NOMO-1 treated with DMSO at 0.1 percent for 48 hours (cell line): ENCODE data around the gene SEC14L6.

Experiments used
- DNase-seq: peaks from one replicate; lab custom pipeline; 2025; ENCODE audit not compliant: unreplicated experiment; lab: John Stamatoyannopoulos, UW

Gene SEC14L6

GRCh38 chr22:30538280-30538679 is 8.3 kb downstream of the SEC14L6 start:
- no peak for DNase-seq

GRCh38 chr22:30537083-30537731 is 9.3 kb downstream of the SEC14L6 start:
- DNase-seq, result no peak

- no peak for DNase-seq
These were observed 11.4 kb downstream of the SEC14L6 start for GRCh38 chr22:30535182-30535581.

GRCh38 chr22:30531651-30532608 is 14.6 kb downstream of the SEC14L6 start:
- no peak for DNase-seq

DNA sequence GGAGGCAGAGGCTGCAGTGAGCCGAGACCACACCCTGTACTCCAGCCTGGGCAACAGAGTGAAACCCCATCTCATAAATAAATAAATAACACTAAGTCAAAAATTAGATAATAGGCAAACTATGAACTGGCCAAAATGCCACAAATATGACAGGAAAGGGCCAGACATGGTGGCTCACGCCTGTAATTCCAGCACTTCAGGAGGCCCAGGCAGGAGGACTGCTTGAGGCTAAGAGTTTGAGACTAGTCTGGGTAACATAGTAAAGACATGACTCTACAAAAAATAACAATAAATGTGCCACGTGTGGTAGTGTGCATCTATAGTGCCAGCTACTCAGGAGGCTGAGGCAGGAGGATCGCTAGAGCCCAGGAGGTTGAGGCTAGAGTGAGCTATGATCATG is 19.9 kb downstream of the SEC14L6 start:
- DNase-seq, result no peak

- DNase-seq, result no peak
These were observed 22.7 kb downstream of the SEC14L6 start for GRCh38 chr22:30523646-30524489.

GRCh38 chr22:30521368-30522156 is 25.0 kb downstream of the SEC14L6 start:
- DNase-seq, result no peak

GRCh38 chr22:30519842-30520425 is 26.6 kb downstream of the SEC14L6 start:
- no peak for DNase-seq

GRCh38 chr22:30516731-30517130 is 29.8 kb downstream of the SEC14L6 start:
- DNase-seq, result no peak

DNA sequence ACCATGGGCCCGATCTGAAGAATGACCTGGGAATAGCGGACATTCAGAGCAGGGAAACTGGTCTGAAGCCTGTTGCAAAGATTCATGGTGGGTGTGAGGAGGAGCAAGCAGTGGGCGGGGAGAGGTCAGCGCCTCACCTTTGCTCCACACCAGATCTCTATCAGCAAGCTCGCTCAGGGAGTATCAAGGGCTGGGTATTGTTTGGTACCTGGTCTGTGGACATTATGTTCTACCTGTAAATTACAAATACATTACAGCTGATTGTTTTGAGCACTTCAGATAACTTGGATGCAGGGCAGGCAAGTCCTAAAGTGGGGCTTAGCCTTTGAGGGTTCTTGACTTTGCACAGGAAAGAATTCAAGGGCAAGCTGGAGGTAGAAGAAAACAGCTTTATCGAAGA is 30.3 kb downstream of the SEC14L6 start:
- DNase-seq, result no peak

DNA sequence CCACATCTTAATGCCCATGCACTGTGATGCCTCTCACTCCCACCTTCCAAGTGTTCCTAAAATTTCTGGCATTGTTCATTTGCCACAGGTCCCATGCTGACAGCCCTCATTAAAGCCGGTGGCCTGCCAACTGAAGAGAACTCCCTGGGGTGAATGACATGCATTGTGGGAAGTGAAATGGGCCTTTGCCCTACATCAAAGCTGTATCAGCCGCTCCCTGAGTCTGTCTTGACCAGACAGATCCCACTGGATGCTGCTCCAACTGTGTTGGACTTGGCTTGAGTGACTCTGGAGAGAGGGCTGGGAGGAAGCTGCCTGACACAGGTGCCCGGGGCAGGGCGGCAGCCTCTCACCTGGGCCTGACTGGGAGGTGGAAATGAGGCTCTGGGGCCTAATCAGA is 32.3 kb downstream of the SEC14L6 start:
- no peak for DNase-seq

GRCh38 chr22:30513462-30513861 is 33.1 kb downstream of the SEC14L6 start:
- DNase-seq, result no peak

DNA sequence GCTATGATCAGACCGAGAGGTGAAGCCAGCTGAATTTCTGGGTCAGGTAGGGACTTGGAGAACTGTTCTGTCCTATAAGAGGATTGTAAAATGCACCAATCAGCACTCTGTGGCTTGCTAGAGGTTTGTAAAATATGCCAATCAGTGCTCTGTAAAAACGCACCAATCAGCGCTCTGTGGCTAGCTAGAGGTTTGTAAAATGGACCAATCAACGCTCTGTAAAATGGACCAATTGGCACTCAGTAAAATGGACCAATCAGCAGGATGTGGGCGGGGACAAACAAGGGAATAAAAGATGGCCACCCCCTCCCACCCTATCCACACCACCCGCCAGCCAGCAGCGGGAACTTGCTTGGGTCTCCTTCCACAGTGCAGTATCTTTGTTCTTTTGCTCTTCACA is 34.6 kb downstream of the SEC14L6 start:
- no peak for DNase-seq

DNA sequence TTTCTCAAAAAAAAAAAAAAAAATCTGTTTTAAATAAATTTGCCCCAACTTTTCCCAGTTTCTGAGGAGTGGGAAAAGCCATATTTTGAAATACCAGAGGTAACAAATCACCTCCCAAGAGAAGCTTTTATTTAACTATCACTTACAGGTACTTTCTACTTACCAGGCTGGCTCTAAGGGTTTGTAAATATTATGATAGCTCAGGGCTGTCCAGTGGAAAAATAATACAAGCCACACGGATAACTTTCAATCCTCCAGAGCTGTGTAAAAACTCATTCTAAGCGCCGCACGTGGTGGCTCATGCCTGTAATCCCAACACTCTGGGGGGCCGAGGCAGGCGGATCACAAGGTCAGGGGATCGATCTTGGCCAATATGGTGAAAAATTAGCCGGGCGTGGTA is 35.4 kb downstream of the SEC14L6 start:
- DNase-seq, result no peak

GRCh38 chr22:30508216-30508615 is 38.3 kb downstream of the SEC14L6 start:
- DNase-seq, result no peak

DNA sequence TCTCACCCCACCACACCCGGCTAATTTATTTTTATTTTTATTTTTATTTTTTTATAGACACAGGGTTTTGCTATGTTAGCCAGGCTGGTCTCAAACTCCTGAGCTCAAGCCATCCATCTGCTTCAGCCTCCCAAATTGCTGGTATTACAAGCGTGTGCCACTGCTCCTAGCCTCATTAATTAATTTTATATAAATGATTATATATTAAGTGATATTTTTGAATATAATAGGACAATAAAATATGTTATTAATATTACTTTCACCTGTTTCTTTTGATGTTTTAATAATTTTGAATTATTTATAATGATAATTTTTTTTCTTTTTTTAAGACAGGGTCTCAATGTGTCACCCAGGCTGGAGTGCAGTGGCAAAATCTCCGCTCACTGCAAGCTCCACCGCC is 38.9 kb downstream of the SEC14L6 start:
- no peak for DNase-seq

- no peak for DNase-seq
These were observed 40.0 kb downstream of the SEC14L6 start for GRCh38 chr22:30506507-30506968.

DNA sequence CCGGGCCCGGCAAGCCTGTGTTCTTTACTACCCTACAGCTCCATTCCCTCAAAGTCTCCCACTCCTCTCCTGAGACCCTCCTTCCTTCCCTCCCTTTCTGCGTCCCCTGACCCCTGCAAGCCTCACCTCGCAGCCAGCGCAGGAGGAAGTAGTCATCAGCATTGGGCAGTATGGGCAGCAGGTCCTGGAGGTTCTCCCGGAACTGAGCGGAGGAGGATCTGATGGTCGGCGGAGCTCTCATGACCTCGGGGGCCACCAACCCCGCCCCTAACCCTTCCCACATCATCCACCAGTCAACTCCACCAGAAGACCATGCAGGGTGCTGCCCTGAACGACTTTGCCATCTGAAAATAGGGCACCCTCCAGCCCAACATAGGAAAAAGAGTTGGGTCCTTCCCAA is 43.0 kb downstream of the SEC14L6 start:
- DNase-seq, result no peak

- DNase-seq, result no peak
These were observed 43.6 kb downstream of the SEC14L6 start for GRCh38 chr22:30502911-30503310.

GRCh38 chr22:30502153-30502552 is 44.4 kb downstream of the SEC14L6 start:
- DNase-seq, result no peak
